SK-N-SH treated with all-trans-retinoic acid at 6 μM for 48 hours (cell line): ENCODE measurements around the gene ZNF462.

ENCODE experiments used
- BACH2 ChIP-seq: fragments of 250-450 bp; sonication (Bioruptor Pico); IDR thresholded peaks from 2 replicates; pipeline ENCODE4 v1.9.0; 2021; ENCODE audit warnings: mild to moderate bottlenecking, borderline replicate concordance
- PATZ1 ChIP-seq: fragments of 250-450 bp; sonication (Bioruptor Pico); IDR thresholded peaks from 2 replicates; pipeline ENCODE4 v1.8.0; 2020; ENCODE audit warnings: mild to moderate bottlenecking, moderate library complexity, borderline replicate concordance
- ZNF70 ChIP-seq: fragments of 450-650 bp; formaldehyde crosslinking; IDR thresholded peaks from 2 replicates; pipeline ENCODE4 v1.5.0; 2020; ENCODE audit warnings: mild to moderate bottlenecking, moderate library complexity

- no peak for TF ChIP-seq PATZ1
- TF ChIP-seq BACH2 (CRISPR knock-in tag) = no peak
- TF ChIP-seq ZNF70 (CRISPR knock-in tag) = no peak
These were observed 101.4 kb downstream of the ZNF462 start for GRCh38 chr9:106964329-106964728.
